ENCODE results near the gene KRT80.

GRCh38 chr12:52206304-52207040 is 14.7 kb upstream of the KRT80 start:
- TF ChIP-seq CTCF (IDR thresholded peaks at IDR 0.05) = no peak
- TF ChIP-seq POLR2A (IDR thresholded peaks at IDR 0.05) = no peak

Measured in vagina (tissue), 2 donors.